ENCODE data around the gene SLFN11.

SLFN11 gene

GRCh38 chr17:35371934-35372333 lies 1.5 kb downstream of the SLFN11 start:
- Histone ChIP-seq H3K4me3 (ENCODE audit: low read depth in 1 of 5, low read length in 5 of 5) (peak overlapping the region in 1 of 5 donors; percentile 86), H3K9ac (ENCODE audit: low read length in 5 of 5) (no peak overlapping the region), H3K9me3 (ENCODE audit: control insufficient read depth in 5 of 5, low read length in 5 of 5) (peaks cover 0 to 6% (median 3%) of the 10 kb centered on the region in 5 donors), H3K36me3 (ENCODE audit: control insufficient read depth in 5 of 5, insufficient read depth in 5 of 5, low read length in 5 of 5) (peaks cover 0 to 9% (median 3%) of the 10 kb centered on the region in 5 donors), H3K27ac (ENCODE audit: low read depth, low read length) (no peak overlapping the region), H3K27me3 (ENCODE audit: control insufficient read depth in 5 of 5, insufficient read depth in 4 of 5, low read length in 5 of 5) (peaks cover 0 to 8% (median 0%) of the 10 kb centered on the region in 5 donors), H3K4me1 (ENCODE audit: control insufficient read depth in 5 of 5, insufficient read depth in 5 of 5, low read length in 5 of 5) (peaks cover 1 to 44% (median 29%) of the 10 kb centered on the region in 5 donors)

DNA sequence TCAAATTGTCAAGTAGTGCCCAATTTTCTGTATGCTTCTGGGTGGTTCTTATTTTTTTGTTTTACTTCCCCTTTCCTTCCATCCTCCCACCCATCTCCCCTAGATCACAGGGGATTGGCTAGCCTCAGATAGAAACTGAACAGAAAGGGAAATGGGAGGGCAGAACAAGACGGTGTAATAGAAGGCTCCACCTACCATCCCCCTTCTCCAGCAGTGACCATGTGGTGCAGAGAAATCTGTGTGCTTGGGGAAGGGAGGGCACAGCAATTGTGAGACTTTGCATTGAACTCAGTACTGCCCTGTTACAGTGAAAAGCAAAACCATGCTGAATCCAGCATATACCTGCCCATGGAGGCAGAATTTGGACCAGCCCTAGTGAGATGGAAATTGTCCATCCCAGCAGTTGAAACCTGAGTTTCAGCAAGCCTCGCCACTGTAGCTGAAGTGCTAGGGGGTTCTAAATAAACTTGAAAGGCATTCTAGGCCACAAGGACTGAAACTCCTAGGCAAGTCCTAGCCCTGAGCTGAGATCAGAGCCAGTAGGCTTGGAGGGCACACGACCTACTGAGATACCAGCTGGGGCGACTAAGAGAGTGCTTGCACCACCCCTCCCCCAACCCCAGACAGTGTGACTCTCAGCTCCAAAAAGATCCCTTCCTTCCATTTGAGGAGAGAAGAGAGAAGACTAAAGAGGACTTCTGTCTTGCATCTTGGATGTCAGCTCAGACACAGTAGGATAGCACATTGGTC lies 5.2 kb downstream of the SLFN11 start:
- no peak overlapping the region for H3K4me3 ChIP-seq (ENCODE audit: low read depth in 1 of 5, low read length in 5 of 5)
- no peak overlapping the region for H3K27ac ChIP-seq (ENCODE audit: low read depth, low read length)
- H3K9me3 ChIP-seq (ENCODE audit: control insufficient read depth in 5 of 5, low read length in 5 of 5), result peaks cover 0 to 6% (median 3%) of the 10 kb centered on the region in 5 donors
- H3K27me3 ChIP-seq (ENCODE audit: control insufficient read depth in 5 of 5, insufficient read depth in 4 of 5, low read length in 5 of 5), result peaks cover 0 to 8% (median 0%) of the 10 kb centered on the region in 5 donors
- H3K9ac ChIP-seq (ENCODE audit: low read length in 5 of 5), result no peak overlapping the region
- H3K36me3 ChIP-seq (ENCODE audit: control insufficient read depth in 5 of 5, insufficient read depth in 5 of 5, low read length in 5 of 5), result peaks cover 0 to 21% (median 14%) of the 10 kb centered on the region in 5 donors
- peaks cover 0 to 23% (median 21%) of the 10 kb centered on the region in 5 donors for H3K4me1 ChIP-seq (ENCODE audit: control insufficient read depth in 5 of 5, insufficient read depth in 5 of 5, low read length in 5 of 5)

DNA sequence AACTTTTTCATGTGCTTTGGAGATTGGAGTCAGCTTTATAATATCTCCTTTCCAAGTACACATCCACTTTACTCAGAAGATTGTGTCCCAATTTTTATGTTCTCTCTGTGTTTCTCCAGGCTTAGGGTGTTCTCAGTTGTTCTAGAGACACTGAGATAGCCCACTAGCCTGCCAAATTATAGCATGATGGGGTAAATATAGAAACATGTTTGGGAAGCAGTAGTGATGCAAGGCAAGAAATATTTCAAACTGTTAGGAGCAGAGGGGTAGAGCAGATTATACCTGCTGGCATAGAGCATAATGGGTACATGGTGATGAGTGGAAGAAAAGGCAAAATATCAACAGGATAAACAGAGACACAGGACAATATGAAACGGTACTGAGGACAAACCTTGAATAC lies 12.4 kb downstream of the SLFN11 start:
- no peak overlapping the region for H3K27ac ChIP-seq (ENCODE audit: low read depth, low read length)
- H3K9ac ChIP-seq (ENCODE audit: low read length in 5 of 5), result no peak overlapping the region
- H3K9me3 ChIP-seq (ENCODE audit: control insufficient read depth in 5 of 5, low read length in 5 of 5), result no peaks in the 10 kb centered on the region
- H3K4me1 ChIP-seq (ENCODE audit: control insufficient read depth in 5 of 5, insufficient read depth in 5 of 5, low read length in 5 of 5), result peaks cover 0 to 4% (median 0%) of the 10 kb centered on the region in 5 donors
- H3K4me3 ChIP-seq (ENCODE audit: low read depth in 1 of 5, low read length in 5 of 5), result no peak overlapping the region
- H3K36me3 ChIP-seq (ENCODE audit: control insufficient read depth in 5 of 5, insufficient read depth in 5 of 5, low read length in 5 of 5), result peaks cover 15 to 48% (median 46%) of the 10 kb centered on the region in 5 donors
- H3K27me3 ChIP-seq (ENCODE audit: control insufficient read depth in 5 of 5, insufficient read depth in 4 of 5, low read length in 5 of 5), result no peaks in the 10 kb centered on the region

DNA sequence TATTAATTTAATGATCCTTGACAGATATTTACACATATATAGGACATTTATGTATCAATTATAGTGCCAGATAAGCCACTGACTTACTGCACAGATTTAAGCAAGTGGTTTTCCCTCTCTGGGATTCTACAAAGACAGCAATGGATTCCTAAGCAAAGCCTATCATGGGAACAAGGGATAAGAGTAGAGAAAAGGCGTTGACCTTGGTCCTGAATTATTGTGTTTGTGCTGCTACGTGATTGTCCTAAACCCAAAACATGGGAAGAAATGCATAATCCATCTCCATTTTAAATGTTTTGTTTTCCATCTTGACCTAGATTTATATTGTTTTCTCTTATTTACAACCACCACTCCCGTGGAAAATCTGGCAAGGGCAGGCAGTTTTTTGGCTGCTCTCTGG lies 14.0 kb downstream of the SLFN11 start:
- Histone ChIP-seq H3K4me1 (ENCODE audit: control insufficient read depth in 5 of 5, insufficient read depth in 5 of 5, low read length in 5 of 5) (peaks cover 0 to 6% (median 0%) of the 10 kb centered on the region in 5 donors), H3K36me3 (ENCODE audit: control insufficient read depth in 5 of 5, insufficient read depth in 5 of 5, low read length in 5 of 5) (peaks cover 15 to 62% (median 48%) of the 10 kb centered on the region in 5 donors), H3K4me3 (ENCODE audit: low read depth in 1 of 5, low read length in 5 of 5) (no peak overlapping the region), H3K27me3 (ENCODE audit: control insufficient read depth in 5 of 5, insufficient read depth in 4 of 5, low read length in 5 of 5) (no peaks in the 10 kb centered on the region), H3K9ac (ENCODE audit: low read length in 5 of 5) (no peak overlapping the region), H3K9me3 (ENCODE audit: control insufficient read depth in 5 of 5, low read length in 5 of 5) (no peaks in the 10 kb centered on the region), H3K27ac (ENCODE audit: low read depth, low read length) (no peak overlapping the region)

DNA sequence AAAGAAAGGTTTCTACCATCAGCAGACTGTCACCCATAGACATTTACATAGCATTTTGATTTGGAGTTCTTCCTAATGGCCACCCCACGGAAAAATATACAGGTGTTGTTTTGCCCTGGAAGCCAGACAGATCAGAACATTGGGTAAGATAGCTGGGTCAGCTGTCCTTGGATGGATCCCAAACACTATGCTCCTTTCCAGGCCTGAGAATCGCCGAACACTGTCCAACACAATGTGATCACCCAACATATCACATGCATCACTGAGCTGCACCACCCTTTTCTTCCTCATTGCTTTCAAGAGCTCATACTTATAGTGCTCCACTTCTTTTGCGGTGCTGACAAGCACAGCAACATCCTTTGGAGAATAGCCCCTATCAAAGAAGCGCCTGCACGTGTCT lies 21.1 kb downstream of the SLFN11 start:
- H3K9ac ChIP-seq (ENCODE audit: low read length in 5 of 5), result no peak overlapping the region
- H3K27me3 ChIP-seq (ENCODE audit: control insufficient read depth in 5 of 5, insufficient read depth in 4 of 5, low read length in 5 of 5), result no peaks in the 10 kb centered on the region
- no peak overlapping the region for H3K4me3 ChIP-seq (ENCODE audit: low read depth in 1 of 5, low read length in 5 of 5)
- H3K27ac ChIP-seq (ENCODE audit: low read depth, low read length), result no peak overlapping the region
- H3K9me3 ChIP-seq (ENCODE audit: control insufficient read depth in 5 of 5, low read length in 5 of 5), result no peaks in the 10 kb centered on the region
- H3K4me1 ChIP-seq (ENCODE audit: control insufficient read depth in 5 of 5, insufficient read depth in 5 of 5, low read length in 5 of 5), result peaks cover 0 to 6% (median 5%) of the 10 kb centered on the region in 5 donors
- H3K36me3 ChIP-seq (ENCODE audit: control insufficient read depth in 5 of 5, insufficient read depth in 5 of 5, low read length in 5 of 5), result peaks cover 3 to 38% (median 30%) of the 10 kb centered on the region in 5 donors

DNA sequence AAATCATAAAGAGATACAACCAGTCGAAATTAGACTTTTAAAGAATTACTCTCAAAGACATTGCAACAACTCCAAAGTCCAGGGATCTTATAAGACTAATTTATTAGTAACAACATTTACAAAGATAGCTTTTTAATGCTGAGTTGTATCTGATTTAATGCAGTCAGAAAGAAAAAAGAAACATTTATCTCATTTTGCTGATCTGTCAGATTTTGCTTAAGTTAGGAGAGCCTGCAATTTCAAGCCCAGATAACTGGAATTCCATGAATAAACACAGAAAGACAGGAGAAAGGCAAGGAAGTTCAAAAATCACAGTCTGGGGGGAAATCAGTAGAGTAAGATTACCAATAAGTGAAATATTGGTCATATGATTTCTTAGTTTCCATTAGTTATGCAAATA lies 22.9 kb downstream of the SLFN11 start:
- H3K9ac ChIP-seq (ENCODE audit: low read length in 5 of 5), result no peak overlapping the region
- no peaks in the 10 kb centered on the region for H3K27me3 ChIP-seq (ENCODE audit: control insufficient read depth in 5 of 5, insufficient read depth in 4 of 5, low read length in 5 of 5)
- H3K4me1 ChIP-seq (ENCODE audit: control insufficient read depth in 5 of 5, insufficient read depth in 5 of 5, low read length in 5 of 5), result peaks cover 0 to 21% (median 18%) of the 10 kb centered on the region in 5 donors
- H3K9me3 ChIP-seq (ENCODE audit: control insufficient read depth in 5 of 5, low read length in 5 of 5), result no peaks in the 10 kb centered on the region
- peaks cover 0 to 29% (median 25%) of the 10 kb centered on the region in 5 donors for H3K36me3 ChIP-seq (ENCODE audit: control insufficient read depth in 5 of 5, insufficient read depth in 5 of 5, low read length in 5 of 5)
- H3K27ac ChIP-seq (ENCODE audit: low read depth, low read length), result no peak overlapping the region
- H3K4me3 ChIP-seq (ENCODE audit: low read depth in 1 of 5, low read length in 5 of 5), result no peak overlapping the region

- H3K36me3 ChIP-seq (ENCODE audit: control insufficient read depth in 5 of 5, insufficient read depth in 5 of 5, low read length in 5 of 5), result peaks cover 0 to 4% (median 0%) of the 10 kb centered on the region in 5 donors
- peaks cover 0 to 26% (median 21%) of the 10 kb centered on the region in 5 donors for H3K4me1 ChIP-seq (ENCODE audit: control insufficient read depth in 5 of 5, insufficient read depth in 5 of 5, low read length in 5 of 5)
- peak overlapping the region; percentile 65 for H3K27ac ChIP-seq (ENCODE audit: low read depth, low read length)
- H3K9me3 ChIP-seq (ENCODE audit: control insufficient read depth in 5 of 5, low read length in 5 of 5), result peaks cover 0 to 5% (median 0%) of the 10 kb centered on the region in 5 donors
- peaks cover 0 to 4% (median 0%) of the 10 kb centered on the region in 5 donors for H3K27me3 ChIP-seq (ENCODE audit: control insufficient read depth in 5 of 5, insufficient read depth in 4 of 5, low read length in 5 of 5)
- peak overlapping the region; percentile 44 to 81 (median 66) for H3K9ac ChIP-seq (ENCODE audit: low read length in 5 of 5)
- H3K4me3 ChIP-seq (ENCODE audit: low read depth in 1 of 5, low read length in 5 of 5), result peak overlapping the region; percentile 55 to 87 (median 71)
These were observed 27.3 kb downstream of the SLFN11 start for GRCh38 chr17:35345926-35346771.

DNA sequence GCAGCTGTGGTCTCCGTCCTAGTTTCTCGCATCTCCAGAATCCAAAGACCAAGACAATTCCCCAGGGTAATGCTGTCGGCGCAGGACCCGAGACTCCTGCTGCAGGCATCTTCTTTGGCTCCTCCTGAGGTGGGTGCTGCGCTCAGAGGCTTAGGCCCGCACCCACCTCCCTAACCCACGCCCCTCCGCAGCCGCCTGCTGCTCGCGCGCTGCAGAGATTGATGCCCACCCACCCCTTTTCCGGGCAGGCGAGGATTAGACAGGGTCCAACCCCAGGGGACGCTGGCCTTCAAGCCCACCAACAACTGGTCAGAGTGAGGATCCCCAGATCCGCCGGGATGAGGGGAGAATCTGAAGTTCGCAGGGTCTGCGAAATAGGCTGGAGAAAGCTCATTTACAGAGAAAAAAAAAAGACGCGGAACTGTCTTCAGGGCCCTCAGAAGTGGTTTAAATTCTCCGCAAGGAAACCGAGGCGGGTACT lies 27.9 kb downstream of the SLFN11 start:
- Histone ChIP-seq H3K4me1 (ENCODE audit: control insufficient read depth in 5 of 5, insufficient read depth in 5 of 5, low read length in 5 of 5) (peaks cover 0 to 26% (median 21%) of the 10 kb centered on the region in 5 donors), H3K27ac (ENCODE audit: low read depth, low read length) (peak overlapping the region; percentile 65), H3K9ac (ENCODE audit: low read length in 5 of 5) (peak overlapping the region; percentile 44 to 81 (median 66))

GRCh38 chr17:35344262-35344661 lies 29.2 kb downstream of the SLFN11 start:
- Histone ChIP-seq H3K9me3 (ENCODE audit: control insufficient read depth in 5 of 5, low read length in 5 of 5) (peaks cover 0 to 8% (median 0%) of the 10 kb centered on the region in 5 donors), H3K27ac (ENCODE audit: low read depth, low read length) (no peak overlapping the region), H3K4me1 (ENCODE audit: control insufficient read depth in 5 of 5, insufficient read depth in 5 of 5, low read length in 5 of 5) (peaks cover 0 to 26% (median 21%) of the 10 kb centered on the region in 5 donors), H3K4me3 (ENCODE audit: low read depth in 1 of 5, low read length in 5 of 5) (no peak overlapping the region), H3K9ac (ENCODE audit: low read length in 5 of 5) (no peak overlapping the region), H3K36me3 (ENCODE audit: control insufficient read depth in 5 of 5, insufficient read depth in 5 of 5, low read length in 5 of 5) (no peaks in the 10 kb centered on the region), H3K27me3 (ENCODE audit: control insufficient read depth in 5 of 5, insufficient read depth in 4 of 5, low read length in 5 of 5) (peaks cover 0 to 4% (median 0%) of the 10 kb centered on the region in 5 donors)

More for the DNA sequence above, 27.9 kb downstream of the SLFN11 start:
- peaks cover 0 to 5% (median 0%) of the 10 kb centered on the region in 5 donors for H3K9me3 ChIP-seq (ENCODE audit: control insufficient read depth in 5 of 5, low read length in 5 of 5)
- H3K27me3 ChIP-seq (ENCODE audit: control insufficient read depth in 5 of 5, insufficient read depth in 4 of 5, low read length in 5 of 5), result peaks cover 0 to 4% (median 0%) of the 10 kb centered on the region in 5 donors
- no peaks in the 10 kb centered on the region for H3K36me3 ChIP-seq (ENCODE audit: control insufficient read depth in 5 of 5, insufficient read depth in 5 of 5, low read length in 5 of 5)
- peak overlapping the region; percentile 55 to 87 (median 71) for H3K4me3 ChIP-seq (ENCODE audit: low read depth in 1 of 5, low read length in 5 of 5)
